Colon (tissue), 2 donors: ENCODE data around the gene DHRSX.
"Not testable (repeated sequence)": the region's sequence is repeated elsewhere in the genome, so short reads cannot be mapped to it uniquely, and the experiment has no call there.

Source experiments
- FAIRE-seq: peaks from 2 replicates; lab custom pipeline; 2012; peaks lifted over from hg19 to GRCh38; lab: Jason Lieb, UNC
- donor health status: control.
- donor health status: control.

The DHRSX gene

GRCh38 chrX:2395261-2395992 is 105.3 kb downstream of the DHRSX start:
- no peak for FAIRE-seq

DNA sequence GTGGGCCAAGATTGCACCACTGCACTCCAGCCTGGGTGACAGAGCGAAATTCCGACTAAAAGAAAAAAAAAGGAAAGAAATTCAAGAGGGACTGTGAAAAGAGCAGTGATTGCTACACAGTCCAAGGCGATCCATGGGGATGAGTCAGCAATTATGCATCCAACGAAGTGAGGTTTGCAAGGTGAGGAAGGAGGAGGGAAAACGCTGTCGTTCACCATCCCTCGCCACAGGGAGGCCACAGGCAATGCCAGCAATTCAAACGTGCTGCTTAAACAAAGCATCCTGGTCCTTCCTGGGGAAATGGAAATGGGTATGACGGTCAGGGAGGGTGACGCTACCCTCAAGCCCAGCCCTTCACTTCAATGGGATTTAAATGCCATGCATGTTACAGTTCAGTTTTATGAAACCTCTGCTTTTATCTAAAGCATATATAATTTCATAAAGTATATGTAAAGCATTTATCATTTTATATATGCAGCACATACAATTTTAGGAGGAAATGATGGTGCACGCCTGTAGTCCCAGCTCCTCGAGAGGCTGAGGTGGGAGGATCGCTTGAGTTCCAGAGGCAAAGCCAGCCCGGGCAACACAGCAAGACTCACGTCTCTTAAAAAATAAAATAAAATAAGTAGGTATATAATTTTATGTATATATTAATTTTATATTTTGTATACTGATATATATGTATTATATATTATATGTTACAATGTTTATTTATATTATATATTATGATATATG is 108.7 kb downstream of the DHRSX start:
- FAIRE-seq: no peak

- FAIRE-seq: no peak
These were observed 110.0 kb downstream of the DHRSX start for GRCh38 chrX:2390754-2391153.

GRCh38 chrX:2389731-2390130 is 111.0 kb downstream of the DHRSX start:
- FAIRE-seq: not testable (repeated sequence)

- FAIRE-seq: no peak
These were observed 111.5 kb downstream of the DHRSX start for GRCh38 chrX:2389324-2389723.

- no peak for FAIRE-seq
These were observed 112.1 kb downstream of the DHRSX start for GRCh38 chrX:2388669-2389068.

- no peak for FAIRE-seq
These were observed 113.0 kb downstream of the DHRSX start for GRCh38 chrX:2387614-2388239.

GRCh38 chrX:2385224-2385623 is 115.6 kb downstream of the DHRSX start:
- no peak for FAIRE-seq

- no peak for FAIRE-seq
These were observed 116.3 kb downstream of the DHRSX start for GRCh38 chrX:2384486-2384885.

- FAIRE-seq: no peak
These were observed 117.0 kb downstream of the DHRSX start for GRCh38 chrX:2383735-2384134.

DNA sequence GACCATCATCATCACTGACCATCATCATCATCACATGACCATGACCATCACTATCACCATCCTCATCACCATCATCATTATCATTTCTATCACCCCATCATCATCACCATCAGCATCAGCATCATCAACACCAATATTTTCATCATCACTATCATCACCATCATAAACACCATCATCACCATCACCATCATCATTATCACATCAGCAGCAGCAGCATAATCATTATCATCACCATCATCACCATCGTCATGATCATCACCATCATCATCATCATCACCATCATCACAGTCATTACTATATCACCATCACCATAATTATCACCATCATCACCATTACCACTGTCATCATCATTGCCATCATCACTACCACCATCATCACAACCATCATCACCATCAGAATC is 117.6 kb downstream of the DHRSX start:
- FAIRE-seq: no peak

DNA sequence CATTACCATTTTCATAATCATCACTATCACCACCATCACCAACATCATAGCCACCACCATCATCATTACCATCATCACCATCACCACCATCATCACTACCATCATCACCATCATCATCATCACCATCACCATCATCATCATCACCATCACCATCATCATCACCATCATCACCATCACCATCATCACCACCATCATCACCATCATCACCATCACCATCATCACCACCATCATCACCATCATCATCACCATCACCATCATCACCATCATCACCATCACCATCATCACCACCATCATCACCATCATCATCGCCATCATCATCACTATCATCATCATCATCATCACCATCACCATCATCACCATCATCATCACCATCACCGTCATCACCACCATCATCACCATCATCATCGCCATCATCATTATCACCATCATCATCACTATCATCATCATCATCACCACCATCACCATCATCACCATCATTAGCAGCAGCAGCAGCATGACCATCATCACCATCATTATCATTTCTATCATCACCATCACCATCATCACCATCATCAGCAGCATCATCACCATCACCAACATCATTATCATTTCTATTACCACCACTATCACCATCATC is 118.2 kb downstream of the DHRSX start:
- peak; percentile 55 for FAIRE-seq

DNA sequence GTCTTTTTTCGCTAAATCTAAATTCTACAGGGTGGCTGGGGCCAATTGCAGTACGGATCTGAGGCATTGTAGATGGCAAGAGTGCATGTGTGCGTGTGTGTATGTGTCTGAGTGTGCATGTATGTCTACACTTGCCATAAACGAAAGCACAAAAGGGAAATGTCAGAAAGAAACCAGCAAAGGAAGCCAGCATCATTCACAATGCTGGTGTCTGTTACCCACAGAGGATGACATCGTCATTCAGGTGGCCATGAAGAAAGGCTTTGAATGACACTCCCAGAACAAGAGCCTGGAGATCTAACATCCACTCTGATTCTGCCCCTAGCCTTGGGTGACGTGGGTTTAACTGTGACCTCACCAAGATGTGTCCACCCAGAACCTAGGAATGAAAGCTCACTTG is 124.6 kb downstream of the DHRSX start:
- FAIRE-seq: no peak

DNA sequence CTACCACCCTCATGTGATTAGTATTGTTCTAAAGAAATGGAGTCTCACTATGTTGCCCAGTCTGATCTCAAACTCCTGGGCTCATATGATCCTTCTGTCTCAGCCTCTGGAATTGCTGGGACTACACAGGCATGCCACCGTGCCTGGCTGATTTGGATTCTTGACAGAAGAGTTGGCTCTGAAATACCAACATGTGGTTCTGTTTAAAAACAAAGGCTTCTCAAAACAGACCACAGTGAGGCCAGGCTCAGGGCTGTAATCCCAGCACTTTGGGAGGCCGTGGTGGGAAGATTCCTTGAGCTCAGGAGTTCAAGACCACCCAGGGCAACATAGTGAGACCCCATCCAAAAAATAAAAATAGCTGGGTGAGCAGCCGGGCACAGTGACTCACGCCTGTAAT is 126.7 kb downstream of the DHRSX start:
- FAIRE-seq: no peak

DNA sequence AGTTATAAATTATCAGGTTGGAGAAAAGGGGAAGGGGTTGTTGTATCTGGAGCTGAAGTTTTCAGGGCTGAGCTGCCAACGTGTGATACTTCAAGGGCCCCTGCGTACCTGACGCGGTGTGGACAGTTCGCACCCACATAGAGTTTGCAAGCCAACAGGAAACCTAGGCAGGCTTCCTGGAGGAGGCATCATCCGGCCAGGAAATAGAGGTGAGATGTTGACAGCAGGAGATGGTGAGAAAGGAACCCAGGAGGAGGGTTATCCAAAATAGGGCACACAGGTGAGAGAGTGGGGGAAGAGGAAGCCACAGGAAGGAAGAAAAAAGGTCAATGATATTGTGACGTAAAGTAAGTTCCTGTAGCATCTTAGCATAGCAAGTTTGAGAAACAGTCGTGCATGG is 127.2 kb downstream of the DHRSX start:
- no peak for FAIRE-seq

- no peak for FAIRE-seq
These were observed 129.6 kb downstream of the DHRSX start for GRCh38 chrX:2371026-2371711.

- FAIRE-seq: no peak
These were observed 130.3 kb downstream of the DHRSX start for GRCh38 chrX:2370456-2370855.

DNA sequence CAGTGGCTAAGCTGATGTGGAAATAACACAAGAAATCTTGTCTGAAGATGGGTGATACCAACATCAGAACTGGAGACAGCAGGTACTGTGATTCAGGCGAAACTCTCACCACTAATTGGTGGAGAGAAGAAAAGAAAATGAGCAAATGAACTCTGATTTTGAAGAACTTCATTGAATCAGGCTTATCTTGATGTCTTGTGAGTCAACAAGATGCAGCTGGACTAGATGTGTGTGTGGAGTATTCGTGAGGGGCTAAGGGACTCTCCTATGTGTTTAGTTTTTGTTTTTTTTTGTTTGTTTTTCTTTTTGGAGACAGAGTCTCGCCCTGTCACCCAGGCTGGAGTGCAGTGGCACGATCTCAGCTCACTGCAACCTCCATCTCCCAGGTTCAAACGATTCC is 131.6 kb downstream of the DHRSX start:
- no peak for FAIRE-seq

DNA sequence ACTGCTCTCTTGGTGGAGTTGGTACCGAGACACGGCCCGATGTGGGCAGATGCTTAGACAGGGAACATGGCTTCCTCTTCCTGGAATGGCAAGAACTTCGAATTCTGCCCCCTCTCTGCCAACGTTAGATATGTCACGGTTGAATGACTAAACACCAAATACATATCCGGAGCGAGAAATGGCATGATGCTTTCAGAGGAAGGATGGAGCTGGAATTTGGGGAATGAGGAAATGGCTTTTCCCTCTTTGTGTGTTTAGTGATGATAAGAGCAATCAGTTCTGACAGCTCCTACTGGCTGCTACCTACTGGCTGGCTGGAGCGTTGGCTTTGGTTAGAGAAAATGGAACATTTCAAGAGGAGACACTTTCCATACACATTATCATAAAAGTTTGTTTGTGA is 140.0 kb downstream of the DHRSX start:
- no peak for FAIRE-seq

GRCh38 chrX:2359522-2359921 is 141.3 kb downstream of the DHRSX start:
- not testable (repeated sequence) for FAIRE-seq

GRCh38 chrX:2351999-2352995 is 148.5 kb downstream of the DHRSX start:
- no peak for FAIRE-seq
